ENCODE data around the gene PRKCA. TPM values are rescaled to one million over a fixed set of nuclear protein-coding genes. Genes with fewer than 3 reads are reported as not detected.

Gene PRKCA
- total RNA-seq, 1 experiment from 2014 or later: 22.6 TPM

DNA sequence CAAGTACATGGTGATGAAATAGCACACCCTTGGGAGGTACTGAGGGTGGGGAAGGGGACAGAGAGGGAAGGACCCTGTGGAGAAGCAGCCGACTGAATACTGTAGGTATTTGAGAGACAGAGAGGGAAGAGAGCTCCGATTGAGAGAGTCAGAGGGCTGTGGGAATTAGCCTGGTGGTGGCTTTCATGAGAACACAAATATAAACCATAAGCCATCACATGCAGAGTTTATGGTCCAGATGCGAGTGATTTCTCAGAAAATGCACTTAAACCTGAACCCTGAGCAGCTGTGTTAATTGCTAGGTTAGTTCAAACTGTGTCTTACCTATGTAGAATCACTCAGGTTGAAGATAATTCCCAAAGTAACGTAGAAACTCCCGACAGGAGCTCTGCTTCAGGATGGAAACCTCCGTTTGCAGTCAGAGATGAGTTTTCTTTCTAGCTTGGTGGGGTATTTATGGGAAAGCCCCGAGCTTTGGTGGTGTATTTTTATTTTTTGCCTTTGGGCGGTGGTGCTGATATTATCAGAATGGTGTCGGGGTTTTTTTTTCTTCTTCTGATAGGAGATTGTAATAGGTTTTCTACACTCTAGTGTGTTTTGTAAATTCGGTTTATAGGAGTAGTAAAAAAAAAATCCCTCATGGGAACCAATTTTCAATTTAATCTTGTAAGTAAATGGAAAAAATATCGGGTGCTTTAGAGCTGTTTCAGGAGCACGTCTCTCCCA is 347.6 kb downstream of the PRKCA start:
- Histone ChIP-seq H3F3A (ENCODE audit: low read length, unreplicated experiment) (no peaks in the 10 kb centered on the region), H3K9me3 (ENCODE audit: low read length) (no peaks in the 10 kb centered on the region), H3K4me2 (ENCODE audit: low read length) (no peak overlapping the region), H4K20me1 (ENCODE audit: low read length) (no peaks in the 10 kb centered on the region), H3K4me3 (ENCODE audit: low read length) (no peak overlapping the region), H3K27me3 (ENCODE audit: low read length) (no peaks in the 10 kb centered on the region), H2AFZ (ENCODE audit: low read length) (no peak overlapping the region), H3K79me2 (ENCODE audit: low read length) (no peaks in the 10 kb centered on the region), H3K4me1 (ENCODE audit: insufficient read depth, low read length) (peaks cover 11% of the 10 kb centered on the region), H3K36me3 (ENCODE audit: low read depth, low read length) (peaks cover 10% of the 10 kb centered on the region; the same call in 1 of the 2 replicates), H3K27ac (ENCODE audit: low read length) (no peak overlapping the region), H3K9ac (ENCODE audit: low read length) (no peak overlapping the region), H3K9me2 (replicated peaks; ENCODE audit: low read length) (no peaks in the 10 kb centered on the region)
- ATAC-seq (no peak), DNase-seq (no peak)
- CTCF ChIA-PET: interaction anchor here (0.6 kb wide), 1 partner anchor 33 kb away, joined by 3 read pairs; no protein-coding TSS in a partner anchor
- intact Hi-C loops (cut with micrococcal nuclease): no loop called here
- no TSS peak for BruUV-seq (replicated peaks)
- no peak for TF ChIP-seq EZH2 (IDR thresholded peaks at IDR 0.05; ENCODE audit: low read length, unreplicated experiment)
- no peak for TF ChIP-seq EZH2phosphoT487 (IDR thresholded peaks at IDR 0.05; ENCODE audit: borderline replicate concordance, low read length)
- TF ChIP-seq, protein P1, sequence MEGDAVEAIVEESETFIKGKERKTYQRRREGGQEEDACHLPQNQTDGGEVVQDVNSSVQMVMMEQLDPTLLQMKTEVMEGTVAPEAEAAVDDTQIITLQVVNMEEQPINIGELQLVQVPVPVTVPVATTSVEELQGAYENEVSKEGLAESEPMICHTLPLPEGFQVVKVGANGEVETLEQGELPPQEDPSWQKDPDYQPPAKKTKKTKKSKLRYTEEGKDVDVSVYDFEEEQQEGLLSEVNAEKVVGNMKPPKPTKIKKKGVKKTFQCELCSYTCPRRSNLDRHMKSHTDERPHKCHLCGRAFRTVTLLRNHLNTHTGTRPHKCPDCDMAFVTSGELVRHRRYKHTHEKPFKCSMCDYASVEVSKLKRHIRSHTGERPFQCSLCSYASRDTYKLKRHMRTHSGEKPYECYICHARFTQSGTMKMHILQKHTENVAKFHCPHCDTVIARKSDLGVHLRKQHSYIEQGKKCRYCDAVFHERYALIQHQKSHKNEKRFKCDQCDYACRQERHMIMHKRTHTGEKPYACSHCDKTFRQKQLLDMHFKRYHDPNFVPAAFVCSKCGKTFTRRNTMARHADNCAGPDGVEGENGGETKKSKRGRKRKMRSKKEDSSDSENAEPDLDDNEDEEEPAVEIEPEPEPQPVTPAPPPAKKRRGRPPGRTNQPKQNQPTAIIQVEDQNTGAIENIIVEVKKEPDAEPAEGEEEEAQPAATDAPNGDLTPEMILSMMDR (conservative IDR thresholded peaks at IDR 0.05; ENCODE audit: low read depth, low read length): no peak
- POLR2A ChIA-PET (ENCODE audit: unreplicated experiment): no interaction called here

DNA sequence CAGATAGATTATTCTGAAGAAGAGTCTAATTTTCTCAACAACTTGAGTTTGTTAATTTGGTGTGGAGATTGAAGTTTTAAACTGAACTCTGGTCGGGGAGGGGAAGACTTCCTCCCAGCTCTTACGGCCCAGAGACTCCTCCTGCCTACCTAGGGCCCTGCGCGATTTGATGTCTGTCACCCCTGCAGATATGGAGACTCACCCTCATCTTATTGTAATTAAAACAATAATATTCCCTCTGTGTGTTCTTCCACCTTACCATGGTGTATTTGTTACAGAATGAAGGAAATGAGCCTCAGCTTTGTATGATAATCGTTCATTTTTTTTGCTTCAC is 348.1 kb downstream of the PRKCA start:
- Histone ChIP-seq H3K27ac (ENCODE audit: low read length) (no peak overlapping the region), H3K4me2 (ENCODE audit: low read length) (no peak overlapping the region), H3K36me3 (ENCODE audit: low read depth, low read length) (peaks cover 5% of the 10 kb centered on the region; the same call in 1 of the 2 replicates), H3K79me2 (ENCODE audit: low read length) (no peaks in the 10 kb centered on the region), H3K9ac (ENCODE audit: low read length) (no peak overlapping the region), H3K27me3 (ENCODE audit: low read length) (no peaks in the 10 kb centered on the region), H3K9me3 (ENCODE audit: low read length) (no peaks in the 10 kb centered on the region), H3K4me1 (ENCODE audit: insufficient read depth, low read length) (peaks cover 11% of the 10 kb centered on the region), H4K20me1 (ENCODE audit: low read length) (no peaks in the 10 kb centered on the region), H3K4me3 (ENCODE audit: low read length) (no peak overlapping the region), H2AFZ (ENCODE audit: low read length) (no peak overlapping the region), H3F3A (ENCODE audit: low read length, unreplicated experiment) (no peaks in the 10 kb centered on the region), H3K9me2 (replicated peaks; ENCODE audit: low read length) (no peaks in the 10 kb centered on the region)
- no peak for DNase-seq
- ChIA-PET POLR2A (ENCODE audit: unreplicated experiment) (no interaction called here), CTCF (no interaction called here)
- TF ChIP-seq EZH2phosphoT487 (IDR thresholded peaks at IDR 0.05; ENCODE audit: borderline replicate concordance, low read length): no peak
- no peak for TF ChIP-seq EZH2 (IDR thresholded peaks at IDR 0.05; ENCODE audit: low read length, unreplicated experiment)
- TF ChIP-seq, protein P1 (conservative IDR thresholded peaks at IDR 0.05; ENCODE audit: low read depth, low read length): no peak
- ATAC-seq: no peak
- no TSS peak for BruUV-seq (replicated peaks)
- intact Hi-C loops (cut with micrococcal nuclease): no loop called here

DNA sequence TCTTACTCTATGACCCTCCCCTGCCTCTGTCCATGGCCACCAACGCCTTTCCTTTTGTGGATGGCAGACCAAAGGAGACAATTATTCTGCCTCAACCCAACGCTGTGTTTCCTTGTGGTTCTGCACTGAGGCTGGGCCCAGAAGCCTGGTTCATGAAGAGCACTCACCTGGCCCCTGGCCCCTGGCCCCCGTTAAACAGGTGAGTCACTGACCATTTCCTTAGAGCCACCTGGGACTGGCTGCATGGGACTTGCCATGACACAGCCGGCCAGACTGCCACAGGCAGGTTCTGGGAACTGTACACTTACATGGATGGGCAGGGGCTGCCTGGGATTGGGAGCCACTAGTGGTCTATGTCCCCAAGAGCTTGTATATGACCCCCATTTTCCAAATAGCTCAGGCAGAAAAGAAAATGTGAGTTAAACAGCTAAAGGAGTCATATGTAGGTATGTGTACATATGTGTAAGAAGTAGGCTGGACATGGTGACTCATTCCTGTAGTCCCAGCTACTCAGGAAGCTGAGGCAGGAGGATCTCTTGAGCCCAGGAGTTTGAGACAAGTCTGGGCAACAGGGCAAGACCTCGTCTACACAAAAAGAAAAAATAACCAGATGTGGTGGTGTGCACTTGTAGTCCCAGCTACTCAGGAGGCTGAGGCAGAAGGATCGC is 350.6 kb downstream of the PRKCA start:
- TF ChIP-seq, protein P1 (conservative IDR thresholded peaks at IDR 0.05; ENCODE audit: low read depth, low read length): no peak
- no peak for TF ChIP-seq EZH2phosphoT487 (IDR thresholded peaks at IDR 0.05; ENCODE audit: borderline replicate concordance, low read length)
- TF ChIP-seq EZH2 (IDR thresholded peaks at IDR 0.05; ENCODE audit: low read length, unreplicated experiment): no peak
- H4K20me1 ChIP-seq (ENCODE audit: low read length): no peaks in the 10 kb centered on the region
- no peaks in the 10 kb centered on the region for H3K36me3 ChIP-seq (ENCODE audit: low read depth, low read length)
- H3K27ac ChIP-seq (ENCODE audit: low read length): no peak overlapping the region
- H2AFZ ChIP-seq (ENCODE audit: low read length): no peak overlapping the region
- peaks cover 11% of the 10 kb centered on the region for H3K4me1 ChIP-seq (ENCODE audit: insufficient read depth, low read length)
- no peaks in the 10 kb centered on the region for H3F3A ChIP-seq (ENCODE audit: low read length, unreplicated experiment)
- H3K9me2 ChIP-seq (replicated peaks; ENCODE audit: low read length): no peaks in the 10 kb centered on the region
- ChIA-PET POLR2A (ENCODE audit: unreplicated experiment) (no interaction called here), CTCF (interaction anchor here (0.5 kb wide), 1 partner anchor 21 kb away, joined by 3 read pairs; no protein-coding TSS in a partner anchor)
- ATAC-seq (peak; percentile 84), DNase-seq (peak; percentile 66)
- H3K27me3 ChIP-seq (ENCODE audit: low read length): no peaks in the 10 kb centered on the region
- H3K4me2 ChIP-seq (ENCODE audit: low read length): 0 out of 2 replicates have a peak overlapping the region, but pooled peaks have one; percentile 6
- no peaks in the 10 kb centered on the region for H3K9me3 ChIP-seq (ENCODE audit: low read length)
- no peak overlapping the region for H3K9ac ChIP-seq (ENCODE audit: low read length)
- H3K79me2 ChIP-seq (ENCODE audit: low read length): no peaks in the 10 kb centered on the region
- no peak overlapping the region for H3K4me3 ChIP-seq (ENCODE audit: low read length)
- intact Hi-C loops (cut with micrococcal nuclease): no loop called here
- BruUV-seq (replicated peaks): no TSS peak
